ENCODE results near the gene SORCS1.
A peak's percentile ranks its signal among the peaks of the same experiment; 100 is the strongest.
"Not testable (repeated sequence)": the region's sequence is repeated elsewhere in the genome, so short reads cannot be mapped to it uniquely, and the experiment has no call there.

Gene SORCS1

GRCh38 chr10:106938513-106938912 lies 226.0 kb downstream of the SORCS1 start:
- DNase-seq: no peak

- peak; percentile 79 to 82 for DNase-seq
Observed at GRCh38 chr10:106935978-106936451, 228.5 kb downstream of the SORCS1 start.

- DNase-seq: no peak
Observed at GRCh38 chr10:106931853-106932249, 232.7 kb downstream of the SORCS1 start.

- peak; percentile 58 to 75 for DNase-seq
Observed at GRCh38 chr10:106931159-106931852, 233.2 kb downstream of the SORCS1 start.

GRCh38 chr10:106930751-106931150 lies 233.8 kb downstream of the SORCS1 start:
- DNase-seq: peak; percentile 48 to 52

- DNase-seq: no peak
Observed at GRCh38 chr10:106929291-106929895, 235.1 kb downstream of the SORCS1 start.

GRCh38 chr10:106928151-106928550 lies 236.4 kb downstream of the SORCS1 start:
- DNase-seq: not testable (repeated sequence)

- no peak for DNase-seq
Observed at GRCh38 chr10:106925191-106925590, 239.3 kb downstream of the SORCS1 start.

- DNase-seq: no peak
Observed at GRCh38 chr10:106920538-106920937, 244.0 kb downstream of the SORCS1 start.

GRCh38 chr10:106919871-106920282 lies 244.6 kb downstream of the SORCS1 start:
- peak in 1 of 2 donors; percentile 9 for DNase-seq

GRCh38 chr10:106917452-106918055 lies 247.0 kb downstream of the SORCS1 start:
- DNase-seq: no peak

GRCh38 chr10:106914016-106914415 lies 250.5 kb downstream of the SORCS1 start:
- no peak for DNase-seq

GRCh38 chr10:106913348-106913747 lies 251.2 kb downstream of the SORCS1 start:
- DNase-seq: no peak

GRCh38 chr10:106911096-106911495 lies 253.4 kb downstream of the SORCS1 start:
- DNase-seq: no peak

GRCh38 chr10:106910666-106911065 lies 253.8 kb downstream of the SORCS1 start:
- DNase-seq: no peak

- no peak for DNase-seq
Observed at GRCh38 chr10:106908225-106908624, 256.3 kb downstream of the SORCS1 start.

GRCh38 chr10:106904209-106904608 lies 260.3 kb downstream of the SORCS1 start:
- no peak for DNase-seq

- DNase-seq: no peak
Observed at GRCh38 chr10:106903180-106903579, 261.3 kb downstream of the SORCS1 start.

- DNase-seq: peak; percentile 7
Observed at GRCh38 chr10:106900016-106900652, 264.4 kb downstream of the SORCS1 start.

- DNase-seq: no peak
Observed at GRCh38 chr10:106898446-106898845, 266.1 kb downstream of the SORCS1 start.

GRCh38 chr10:106897719-106898118 lies 266.8 kb downstream of the SORCS1 start:
- DNase-seq: no peak

- no peak for DNase-seq
Observed at GRCh38 chr10:106894692-106895091, 269.8 kb downstream of the SORCS1 start.

GRCh38 chr10:106877574-106877973 lies 286.9 kb downstream of the SORCS1 start:
- no peak for DNase-seq

- DNase-seq: peak; percentile 16 to 69
Observed at GRCh38 chr10:106874604-106874889, 290.0 kb downstream of the SORCS1 start.

All from inflammatory macrophage treated with lipopolysaccharide for 1 hour (primary cell).